OCI-LY3 (cell line): ENCODE data around the gene SNED1.

Experiments
- CTCF ChIP-seq: fragments of 200-600, 300-600 bp; sonication (generic); IDR thresholded peaks from 2 replicates; pipeline ENCODE4 v1.5.1; 2014; ENCODE audit warnings: antibody characterized with exemption, low read length, low read depth
- EZH2phosphoT487 ChIP-seq: fragments of 200-600 bp; shearing (Covaris generic); IDR thresholded peaks from 2 replicates; pipeline ENCODE4 v1.6.1; 2018; ENCODE audit warnings: antibody characterized with exemption, mixed run types, low read depth

GRCh38 chr2:241000831-241001321 is 2.5 kb downstream of the SNED1 start:
- no peak for TF ChIP-seq CTCF
- TF ChIP-seq EZH2phosphoT487 = no peak
